CD8-positive, alpha-beta memory T cell (primary cell): ENCODE data around the gene STXBP6. TPM values are rescaled to one million over a fixed set of nuclear protein-coding genes. Genes with fewer than 3 reads are reported as not detected.
"Not testable (repeated sequence)": the region's sequence is repeated elsewhere in the genome, so short reads cannot be mapped to it uniquely, and the experiment has no call there.

ENCODE experiments used
- CTCF ChIA-PET: fragments of 350-600 bp; sonication (Branson Sonifier 250); formaldehyde crosslinking; loops from one replicate; lab custom pipeline; 2021; ENCODE audit warnings: antibody characterized with exemption; lab: Charles Lee
- POLR2A ChIA-PET: fragments of 350-600 bp; sonication (Branson Sonifier 250); formaldehyde crosslinking; loops from one replicate; lab custom pipeline; 2021; ENCODE audit warnings: antibody characterized with exemption; lab: Charles Lee
- DNase-seq, 5 donors: peaks; one replicate each; pipeline versions ENCODE4 v3.0.0 to v3.0.0-alpha.2; 2020 to 2022; ENCODE audit warnings: mixed read lengths in 1 of 5
- H3K27ac ChIP-seq: one replicate; pipeline ENCODE4 v1.7.0; 2013; ENCODE audit warnings: low read depth, mild to moderate bottlenecking, low read length, moderate library complexity
- H3K27me3 ChIP-seq: 2 replicates; pipeline ENCODE4 v1.7.0; 2013; ENCODE audit warnings: low read length, mild to moderate bottlenecking; ENCODE audit not compliant: insufficient read depth, poor library complexity, severe bottlenecking
- H3K36me3 ChIP-seq: 2 replicates; pipeline ENCODE4 v1.7.0; 2013; ENCODE audit warnings: mild to moderate bottlenecking, low read length, moderate library complexity; ENCODE audit not compliant: insufficient read depth
- H3K4me1 ChIP-seq: 2 replicates; pipeline ENCODE4 v1.7.0; 2013; ENCODE audit warnings: mild to moderate bottlenecking, low read length, moderate library complexity; ENCODE audit not compliant: insufficient read depth
- H3K4me3 ChIP-seq: 2 replicates; pipeline ENCODE4 v1.7.0; 2013; ENCODE audit warnings: mild to moderate bottlenecking, low read length
- H3K9me3 ChIP-seq: 2 replicates; pipeline ENCODE4 v1.7.0; 2013; ENCODE audit warnings: mild to moderate bottlenecking, low read length
- H3K27ac Mint-ChIP-seq, 8 donors: one replicate each; pipeline ENCODE4 v1.8.0; 2020 to 2021; ENCODE audit warnings: mixed read lengths in 8 of 8, mild to moderate bottlenecking in 6 of 8, inconsistent platforms in 3 of 8, moderate library complexity in 3 of 8
- H3K27me3 Mint-ChIP-seq, 2 donors: one replicate each; pipeline ENCODE4 v1.8.0; 2020 to 2021; ENCODE audit warnings: mixed read lengths in 2 of 2, mild to moderate bottlenecking in 1 of 2, moderate library complexity in 1 of 2
- H3K36me3 Mint-ChIP-seq, 3 donors: one replicate each; pipeline ENCODE4 v1.8.0; 2020 to 2021; ENCODE audit warnings: mixed read lengths in 3 of 3, inconsistent platforms in 1 of 3, mild to moderate bottlenecking in 1 of 3
- H3K4me1 Mint-ChIP-seq, 3 donors: one replicate each; pipeline ENCODE4 v1.8.0; 2020 to 2021; ENCODE audit warnings: mixed read lengths in 3 of 3, inconsistent platforms in 1 of 3, mild to moderate bottlenecking in 1 of 3
- H3K4me3 Mint-ChIP-seq, 7 donors: one replicate each; pipeline ENCODE4 v1.8.0; 2020 to 2021; ENCODE audit warnings: mixed read lengths in 7 of 7, mild to moderate bottlenecking in 6 of 7, moderate library complexity in 4 of 7, inconsistent platforms in 2 of 7
- H3K9me3 Mint-ChIP-seq, 5 donors: one replicate each; pipeline ENCODE4 v1.8.0; 2020 to 2022; ENCODE audit warnings: mixed read lengths in 5 of 5, mild to moderate bottlenecking in 3 of 5, moderate library complexity in 2 of 5, inconsistent platforms in 1 of 5
- polyA plus RNA-seq: library from polyadenylated mRNA; unstranded; fragments of 300-500 nt; fragmentation: Illumina TruSeq; gene quantifications from one replicate; pipeline ENCODE4 v1.2.3, GENCODE V29; 2021
- total RNA-seq, 2 experiments: library from RNA; stranded (reverse); gene quantifications; one replicate each; pipeline ENCODE4 v1.2.3, GENCODE V29; 2021

The STXBP6 gene
- total and polyA plus RNA-seq, 3 experiments from 2014 or later: 0.28 to 0.38 TPM; not detected in 1

DNA sequence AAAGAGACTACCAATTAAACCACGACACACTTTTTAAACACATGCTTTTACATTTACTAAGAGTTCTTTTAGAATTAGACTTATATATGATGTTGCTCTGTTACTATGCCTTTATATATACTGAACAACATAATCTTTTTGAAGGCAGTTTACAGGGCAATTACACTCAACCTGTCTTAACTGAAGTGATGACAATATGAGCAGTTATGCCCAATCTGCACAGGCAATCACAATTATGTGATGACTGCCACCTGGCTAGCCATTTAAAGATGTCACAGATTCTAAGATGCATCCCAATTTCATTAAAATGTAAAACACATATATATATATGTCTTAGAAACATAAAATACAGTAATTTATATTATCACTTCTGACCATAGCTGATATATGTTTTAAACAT, 112.6 kb downstream of the STXBP6 start:
- peaks cover 0 to 7% of the 10 kb centered on the region in 2 donors for H3K27me3 Mint-ChIP-seq
- CTCF ChIA-PET: no interaction called here
- Histone ChIP-seq H3K27me3 (no peaks in the 10 kb centered on the region), H3K9me3 (no peaks in the 10 kb centered on the region), H3K27ac (no peak overlapping the region), H3K4me1 (no peaks in the 10 kb centered on the region), H3K4me3 (no peak overlapping the region), H3K36me3 (no peaks in the 10 kb centered on the region)
- no peak overlapping the region for H3K27ac Mint-ChIP-seq
- H3K4me3 Mint-ChIP-seq: no peak overlapping the region
- H3K4me1 Mint-ChIP-seq: no peaks in the 10 kb centered on the region
- H3K36me3 Mint-ChIP-seq: peaks cover 0 to 3% (median 0%) of the 10 kb centered on the region in 3 donors
- no peak for DNase-seq
- POLR2A ChIA-PET: no interaction called here
- no peaks in the 10 kb centered on the region for H3K9me3 Mint-ChIP-seq

DNA sequence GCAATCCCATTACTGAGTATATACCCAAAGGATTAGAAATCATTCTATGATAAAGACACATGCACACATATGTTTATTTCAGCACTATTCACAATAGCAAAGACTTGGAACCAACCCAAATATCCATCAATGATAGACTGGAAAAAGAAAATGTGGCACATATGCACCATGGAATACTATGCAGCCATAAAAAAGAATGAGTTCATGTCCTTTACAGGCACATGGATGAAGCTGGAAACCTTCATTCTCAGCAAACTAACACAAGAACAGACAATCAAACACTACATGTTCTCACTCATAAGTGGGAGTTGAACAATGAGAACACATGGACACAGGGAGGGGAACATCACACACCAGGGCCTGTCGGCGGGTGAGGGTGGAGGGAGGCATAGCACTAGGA, 113.2 kb downstream of the STXBP6 start:
- H3K36me3 Mint-ChIP-seq, H3K9me3 Mint-ChIP-seq, H3K27ac ChIP-seq, CTCF ChIA-PET, H3K36me3 ChIP-seq, POLR2A ChIA-PET, H3K27me3 Mint-ChIP-seq, H3K27me3 ChIP-seq, DNase-seq, H3K9me3 ChIP-seq, H3K4me1 Mint-ChIP-seq, H3K27ac Mint-ChIP-seq, H3K4me3 Mint-ChIP-seq, H3K4me1 ChIP-seq, H3K4me3 ChIP-seq: not testable (repeated sequence)

GRCh38 chr14:24935796-24936195, 114.2 kb downstream of the STXBP6 start:
- Histone ChIP-seq H3K9me3 (no peaks in the 10 kb centered on the region), H3K36me3 (no peaks in the 10 kb centered on the region), H3K4me3 (no peak overlapping the region), H3K27me3 (no peaks in the 10 kb centered on the region), H3K4me1 (no peaks in the 10 kb centered on the region), H3K27ac (no peak overlapping the region)
- ChIA-PET POLR2A (no interaction called here), CTCF (no interaction called here)
- H3K27me3 Mint-ChIP-seq: peaks cover 0 to 15% of the 10 kb centered on the region in 2 donors
- H3K4me3 Mint-ChIP-seq: no peak overlapping the region
- no peak for DNase-seq
- H3K9me3 Mint-ChIP-seq: peaks cover 0 to 2% (median 0%) of the 10 kb centered on the region in 5 donors
- H3K36me3 Mint-ChIP-seq: no peaks in the 10 kb centered on the region
- H3K4me1 Mint-ChIP-seq: no peaks in the 10 kb centered on the region
- H3K27ac Mint-ChIP-seq: no peak overlapping the region

DNA sequence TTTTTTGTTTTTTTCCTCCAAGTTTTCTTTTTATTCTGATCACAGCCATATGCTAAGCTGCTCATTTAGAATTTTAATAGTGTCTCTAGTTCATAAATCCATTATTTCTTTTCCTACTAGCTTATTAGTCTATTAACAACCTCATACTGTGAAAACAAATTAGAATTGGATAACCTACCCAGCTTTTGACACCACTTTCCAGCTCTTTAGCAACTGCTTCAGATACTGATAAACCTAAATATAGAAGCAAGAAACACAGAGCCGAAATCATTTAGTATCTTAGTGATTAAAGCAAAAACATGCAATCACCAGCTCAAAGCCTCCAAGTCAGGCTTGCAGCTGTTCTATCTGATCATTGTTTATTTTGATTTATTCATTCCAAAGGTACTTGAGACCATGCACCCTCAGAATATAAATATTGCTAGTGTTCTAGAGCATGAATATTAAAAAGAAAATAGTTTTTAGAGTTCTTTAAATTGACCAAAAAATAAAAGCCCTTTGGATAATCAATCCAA, 121.5 kb downstream of the STXBP6 start:
- no peak overlapping the region for H3K4me3 Mint-ChIP-seq
- Histone ChIP-seq H3K27ac (no peak overlapping the region), H3K4me1 (no peaks in the 10 kb centered on the region), H3K9me3 (no peaks in the 10 kb centered on the region), H3K27me3 (no peaks in the 10 kb centered on the region), H3K4me3 (no peak overlapping the region), H3K36me3 (no peaks in the 10 kb centered on the region)
- CTCF ChIA-PET: no interaction called here
- peaks cover 6 to 51% of the 10 kb centered on the region in 2 donors for H3K27me3 Mint-ChIP-seq
- DNase-seq: no peak
- H3K4me1 Mint-ChIP-seq: no peaks in the 10 kb centered on the region
- no peaks in the 10 kb centered on the region for H3K36me3 Mint-ChIP-seq
- peaks cover 0 to 2% (median 0%) of the 10 kb centered on the region in 5 donors for H3K9me3 Mint-ChIP-seq
- H3K27ac Mint-ChIP-seq: no peak overlapping the region
- POLR2A ChIA-PET: no interaction called here

DNA sequence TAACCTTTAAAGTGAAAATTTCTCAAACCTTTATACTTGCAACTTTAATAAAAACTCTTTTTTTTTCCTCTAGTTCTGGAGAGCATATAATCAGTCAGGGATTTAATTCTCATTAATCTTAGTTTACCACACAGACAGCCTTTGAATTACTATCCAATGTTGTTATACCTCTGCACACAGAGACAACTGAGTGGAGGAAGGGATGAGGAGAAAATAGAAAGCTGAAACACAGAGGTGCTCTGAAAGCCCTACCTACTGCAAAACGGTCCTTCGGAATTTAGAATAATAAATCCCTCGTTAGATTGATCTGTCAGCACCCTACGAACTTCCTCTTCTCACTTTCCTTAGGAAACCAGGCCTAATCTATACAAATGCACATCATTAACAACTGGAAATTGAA, 122.1 kb downstream of the STXBP6 start:
- no peak for DNase-seq
- Histone ChIP-seq H3K9me3 (no peaks in the 10 kb centered on the region), H3K4me3 (no peak overlapping the region), H3K27me3 (no peaks in the 10 kb centered on the region), H3K4me1 (no peaks in the 10 kb centered on the region), H3K27ac (no peak overlapping the region), H3K36me3 (no peaks in the 10 kb centered on the region)
- no peak overlapping the region for H3K4me3 Mint-ChIP-seq
- peaks cover 0 to 2% (median 0%) of the 10 kb centered on the region in 5 donors for H3K9me3 Mint-ChIP-seq
- no peak overlapping the region for H3K27ac Mint-ChIP-seq
- ChIA-PET POLR2A (no interaction called here), CTCF (no interaction called here)
- H3K4me1 Mint-ChIP-seq: no peaks in the 10 kb centered on the region
- H3K27me3 Mint-ChIP-seq: peaks cover 6 to 49% of the 10 kb centered on the region in 2 donors
- H3K36me3 Mint-ChIP-seq: no peaks in the 10 kb centered on the region

DNA sequence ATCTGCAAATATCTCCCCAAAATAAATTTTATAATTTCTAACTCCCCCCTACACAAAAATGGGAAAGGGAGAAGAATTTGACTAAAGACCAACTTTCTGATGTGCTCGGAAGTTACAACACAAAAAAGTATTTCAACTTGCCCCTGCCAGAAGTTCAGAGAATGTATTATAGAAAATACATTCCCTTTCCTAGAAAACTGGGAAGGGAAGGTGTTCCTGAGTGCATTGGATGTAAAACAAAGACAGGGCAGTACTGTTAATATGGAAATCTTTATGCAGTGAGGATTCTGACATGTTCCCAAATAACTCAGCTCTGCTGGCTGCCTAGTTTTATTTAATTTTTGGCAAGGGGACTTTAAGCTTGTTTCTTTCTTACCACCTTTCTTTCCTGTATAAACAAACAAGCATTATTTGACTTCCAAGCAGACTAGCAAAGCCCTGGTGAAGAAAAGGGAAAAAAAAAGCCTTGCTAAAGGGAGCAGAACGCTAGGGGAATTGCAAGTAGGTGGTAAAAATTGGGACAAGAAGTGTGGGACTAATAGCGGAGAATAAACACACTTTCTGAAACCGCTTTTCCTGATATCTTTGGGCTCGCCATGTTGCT, 124.1 kb downstream of the STXBP6 start:
- Histone ChIP-seq H3K27ac (no peak overlapping the region), H3K4me1 (no peaks in the 10 kb centered on the region), H3K4me3 (no peak overlapping the region), H3K9me3 (no peaks in the 10 kb centered on the region), H3K27me3 (no peaks in the 10 kb centered on the region), H3K36me3 (no peaks in the 10 kb centered on the region)
- Mint-ChIP-seq H3K27ac (no peak overlapping the region), H3K9me3 (no peaks in the 10 kb centered on the region), H3K27me3 (peaks cover 8 to 45% of the 10 kb centered on the region in 2 donors), H3K4me3 (no peak overlapping the region), H3K36me3 (no peaks in the 10 kb centered on the region), H3K4me1 (no peaks in the 10 kb centered on the region)
- no peak for DNase-seq
- ChIA-PET CTCF (no interaction called here), POLR2A (no interaction called here)

DNA sequence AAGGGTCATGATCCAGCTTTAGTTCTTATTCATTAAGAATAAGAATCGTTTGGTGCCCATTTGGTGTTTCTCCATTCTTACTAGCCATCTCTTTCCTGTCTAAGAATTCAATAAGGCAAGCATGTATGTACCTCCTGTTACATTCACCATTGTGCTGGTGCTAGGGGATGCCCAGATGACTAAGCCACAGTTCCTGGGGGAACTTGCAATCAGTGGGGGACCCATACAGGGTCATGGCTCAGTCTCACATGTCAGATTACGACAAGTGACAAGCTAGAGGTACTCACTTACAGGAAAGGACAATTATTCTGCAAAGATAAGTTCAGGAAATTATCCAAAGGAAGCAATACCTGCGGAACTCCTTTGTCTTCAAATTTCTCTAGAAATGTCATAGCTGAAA, 125.4 kb downstream of the STXBP6 start:
- Histone ChIP-seq H3K4me3 (no peak overlapping the region), H3K27me3 (no peaks in the 10 kb centered on the region), H3K27ac (no peak overlapping the region), H3K9me3 (no peaks in the 10 kb centered on the region), H3K4me1 (no peaks in the 10 kb centered on the region), H3K36me3 (no peaks in the 10 kb centered on the region)
- H3K4me3 Mint-ChIP-seq: no peak overlapping the region
- DNase-seq: no peak
- POLR2A ChIA-PET: no interaction called here
- no peaks in the 10 kb centered on the region for H3K9me3 Mint-ChIP-seq
- peaks cover 11 to 50% of the 10 kb centered on the region in 2 donors for H3K27me3 Mint-ChIP-seq
- no peaks in the 10 kb centered on the region for H3K4me1 Mint-ChIP-seq
- H3K36me3 Mint-ChIP-seq: no peaks in the 10 kb centered on the region
- CTCF ChIA-PET: no interaction called here
- no peak overlapping the region for H3K27ac Mint-ChIP-seq

- Histone ChIP-seq H3K36me3 (no peaks in the 10 kb centered on the region), H3K4me3 (no peak overlapping the region), H3K27me3 (no peaks in the 10 kb centered on the region), H3K4me1 (no peaks in the 10 kb centered on the region), H3K27ac (no peak overlapping the region), H3K9me3 (no peaks in the 10 kb centered on the region)
- POLR2A ChIA-PET: no interaction called here
- Mint-ChIP-seq H3K36me3 (no peaks in the 10 kb centered on the region), H3K27ac (no peak overlapping the region), H3K4me3 (no peak overlapping the region), H3K27me3 (peaks cover 5 to 43% of the 10 kb centered on the region in 2 donors), H3K4me1 (no peaks in the 10 kb centered on the region), H3K9me3 (no peaks in the 10 kb centered on the region)
- DNase-seq: no peak
- CTCF ChIA-PET: no interaction called here
These were observed 128.0 kb downstream of the STXBP6 start for GRCh38 chr14:24921903-24922302.
